ENCODE measurements around the gene VPS37C. TPM values are rescaled to one million over a fixed set of nuclear protein-coding genes. Genes with fewer than 3 reads are reported as not detected.

The VPS37C gene
- total and polyA plus RNA-seq, 4 donors, result 2.6 to 6.1 (median 5.1) TPM

DNA sequence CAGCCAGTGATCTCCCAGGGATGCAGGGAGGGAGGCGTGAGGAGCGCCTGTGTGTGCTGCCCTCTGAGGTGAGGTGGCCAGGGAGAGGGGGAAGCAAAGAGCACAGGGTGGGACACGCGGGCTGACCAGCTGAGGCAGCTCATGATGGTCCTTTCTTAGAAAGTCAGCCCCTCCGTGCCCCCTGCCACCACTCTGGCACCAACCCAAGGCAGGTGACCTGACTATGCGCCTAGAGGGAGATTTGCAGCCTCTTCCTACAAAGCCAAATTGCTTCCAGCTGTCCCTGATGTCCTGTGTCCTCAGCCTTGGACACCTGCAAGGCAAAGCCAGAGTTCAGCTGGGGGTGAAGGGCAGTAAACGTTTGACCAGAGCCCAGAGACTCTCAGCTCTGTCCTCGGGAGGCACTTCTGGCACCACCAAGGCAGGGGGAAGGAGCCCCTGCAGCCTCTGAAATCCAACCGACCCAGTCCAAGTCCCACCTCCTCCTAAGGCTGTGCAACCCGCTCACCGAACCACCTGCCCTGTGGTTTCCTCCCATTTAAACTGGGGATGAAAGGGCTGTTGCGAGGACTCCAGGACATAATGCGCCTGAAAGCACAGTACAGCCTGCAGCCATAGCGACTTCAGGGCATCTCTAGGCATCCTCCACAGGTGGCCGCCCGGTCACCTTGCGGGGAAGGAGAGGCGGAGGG lies 32.1 kb downstream of the VPS37C start:
- Histone ChIP-seq H3K36me3 (ENCODE audit: control insufficient read depth in 4 of 4, insufficient read depth in 3 of 4, low read depth in 1 of 4, low read length in 3 of 4) (peaks cover 0 to 12% (median 3%) of the 10 kb centered on the region in 4 donors), H3K4me1 (ENCODE audit: control insufficient read depth in 4 of 4, insufficient read depth in 4 of 4, low read length in 3 of 4) (peaks cover 0 to 4% (median 0%) of the 10 kb centered on the region in 4 donors), H3K9me3 (ENCODE audit: control insufficient read depth in 4 of 4, low read length in 3 of 4) (no peaks in the 10 kb centered on the region), H3K9ac (ENCODE audit: low read depth in 1 of 2, low read length in 2 of 2) (no peak overlapping the region), H3K27ac (ENCODE audit: low read depth in 1 of 2, low read length in 2 of 2) (no peak overlapping the region), H3K27me3 (ENCODE audit: control insufficient read depth in 4 of 4, insufficient read depth in 4 of 4, low read length in 3 of 4) (no peaks in the 10 kb centered on the region), H3K4me3 (ENCODE audit: low read depth in 1 of 3, low read length in 3 of 3) (no peak overlapping the region)
- TF ChIP-seq RXRA (IDR thresholded peaks at IDR 0.05) (no peak), HNF4A (conservative IDR thresholded peaks at IDR 0.05) (no peak), NR2F2 (IDR thresholded peaks at IDR 0.05) (no peak), SP1 (IDR thresholded peaks at IDR 0.05) (no peak), HNF4G (IDR thresholded peaks at IDR 0.05) (no peak), FOXA2 (IDR thresholded peaks at IDR 0.05) (no peak), JUND (IDR thresholded peaks at IDR 0.05) (no peak), FOXA1 (IDR thresholded peaks at IDR 0.05) (no peak), RAD21 (IDR thresholded peaks at IDR 0.05) (no peak), EGR1 (IDR thresholded peaks at IDR 0.05; ENCODE audit: low read depth in 2 of 2) (no peak), TAF1 (conservative IDR thresholded peaks at IDR 0.05) (no peak), GABPA (IDR thresholded peaks at IDR 0.05 in 1 of 2, conservative IDR thresholded peaks at IDR 0.05 in 1 of 2) (no peak)
- TF ChIP-seq, protein P1, sequence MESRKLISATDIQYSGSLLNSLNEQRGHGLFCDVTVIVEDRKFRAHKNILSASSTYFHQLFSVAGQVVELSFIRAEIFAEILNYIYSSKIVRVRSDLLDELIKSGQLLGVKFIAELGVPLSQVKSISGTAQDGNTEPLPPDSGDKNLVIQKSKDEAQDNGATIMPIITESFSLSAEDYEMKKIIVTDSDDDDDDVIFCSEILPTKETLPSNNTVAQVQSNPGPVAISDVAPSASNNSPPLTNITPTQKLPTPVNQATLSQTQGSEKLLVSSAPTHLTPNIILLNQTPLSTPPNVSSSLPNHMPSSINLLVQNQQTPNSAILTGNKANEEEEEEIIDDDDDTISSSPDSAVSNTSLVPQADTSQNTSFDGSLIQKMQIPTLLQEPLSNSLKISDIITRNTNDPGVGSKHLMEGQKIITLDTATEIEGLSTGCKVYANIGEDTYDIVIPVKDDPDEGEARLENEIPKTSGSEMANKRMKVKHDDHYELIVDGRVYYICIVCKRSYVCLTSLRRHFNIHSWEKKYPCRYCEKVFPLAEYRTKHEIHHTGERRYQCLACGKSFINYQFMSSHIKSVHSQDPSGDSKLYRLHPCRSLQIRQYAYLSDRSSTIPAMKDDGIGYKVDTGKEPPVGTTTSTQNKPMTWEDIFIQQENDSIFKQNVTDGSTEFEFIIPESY (IDR thresholded peaks at IDR 0.05), result no peak
- TF ChIP-seq, protein P2, sequence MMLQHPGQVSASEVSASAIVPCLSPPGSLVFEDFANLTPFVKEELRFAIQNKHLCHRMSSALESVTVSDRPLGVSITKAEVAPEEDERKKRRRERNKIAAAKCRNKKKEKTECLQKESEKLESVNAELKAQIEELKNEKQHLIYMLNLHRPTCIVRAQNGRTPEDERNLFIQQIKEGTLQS (IDR thresholded peaks at IDR 0.05), result no peak
- TF ChIP-seq, protein P3, sequence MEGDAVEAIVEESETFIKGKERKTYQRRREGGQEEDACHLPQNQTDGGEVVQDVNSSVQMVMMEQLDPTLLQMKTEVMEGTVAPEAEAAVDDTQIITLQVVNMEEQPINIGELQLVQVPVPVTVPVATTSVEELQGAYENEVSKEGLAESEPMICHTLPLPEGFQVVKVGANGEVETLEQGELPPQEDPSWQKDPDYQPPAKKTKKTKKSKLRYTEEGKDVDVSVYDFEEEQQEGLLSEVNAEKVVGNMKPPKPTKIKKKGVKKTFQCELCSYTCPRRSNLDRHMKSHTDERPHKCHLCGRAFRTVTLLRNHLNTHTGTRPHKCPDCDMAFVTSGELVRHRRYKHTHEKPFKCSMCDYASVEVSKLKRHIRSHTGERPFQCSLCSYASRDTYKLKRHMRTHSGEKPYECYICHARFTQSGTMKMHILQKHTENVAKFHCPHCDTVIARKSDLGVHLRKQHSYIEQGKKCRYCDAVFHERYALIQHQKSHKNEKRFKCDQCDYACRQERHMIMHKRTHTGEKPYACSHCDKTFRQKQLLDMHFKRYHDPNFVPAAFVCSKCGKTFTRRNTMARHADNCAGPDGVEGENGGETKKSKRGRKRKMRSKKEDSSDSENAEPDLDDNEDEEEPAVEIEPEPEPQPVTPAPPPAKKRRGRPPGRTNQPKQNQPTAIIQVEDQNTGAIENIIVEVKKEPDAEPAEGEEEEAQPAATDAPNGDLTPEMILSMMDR (IDR thresholded peaks at IDR 0.05; ENCODE audit: low read depth, low read length, missing input control), result no peak
- TF ChIP-seq, protein P4, sequence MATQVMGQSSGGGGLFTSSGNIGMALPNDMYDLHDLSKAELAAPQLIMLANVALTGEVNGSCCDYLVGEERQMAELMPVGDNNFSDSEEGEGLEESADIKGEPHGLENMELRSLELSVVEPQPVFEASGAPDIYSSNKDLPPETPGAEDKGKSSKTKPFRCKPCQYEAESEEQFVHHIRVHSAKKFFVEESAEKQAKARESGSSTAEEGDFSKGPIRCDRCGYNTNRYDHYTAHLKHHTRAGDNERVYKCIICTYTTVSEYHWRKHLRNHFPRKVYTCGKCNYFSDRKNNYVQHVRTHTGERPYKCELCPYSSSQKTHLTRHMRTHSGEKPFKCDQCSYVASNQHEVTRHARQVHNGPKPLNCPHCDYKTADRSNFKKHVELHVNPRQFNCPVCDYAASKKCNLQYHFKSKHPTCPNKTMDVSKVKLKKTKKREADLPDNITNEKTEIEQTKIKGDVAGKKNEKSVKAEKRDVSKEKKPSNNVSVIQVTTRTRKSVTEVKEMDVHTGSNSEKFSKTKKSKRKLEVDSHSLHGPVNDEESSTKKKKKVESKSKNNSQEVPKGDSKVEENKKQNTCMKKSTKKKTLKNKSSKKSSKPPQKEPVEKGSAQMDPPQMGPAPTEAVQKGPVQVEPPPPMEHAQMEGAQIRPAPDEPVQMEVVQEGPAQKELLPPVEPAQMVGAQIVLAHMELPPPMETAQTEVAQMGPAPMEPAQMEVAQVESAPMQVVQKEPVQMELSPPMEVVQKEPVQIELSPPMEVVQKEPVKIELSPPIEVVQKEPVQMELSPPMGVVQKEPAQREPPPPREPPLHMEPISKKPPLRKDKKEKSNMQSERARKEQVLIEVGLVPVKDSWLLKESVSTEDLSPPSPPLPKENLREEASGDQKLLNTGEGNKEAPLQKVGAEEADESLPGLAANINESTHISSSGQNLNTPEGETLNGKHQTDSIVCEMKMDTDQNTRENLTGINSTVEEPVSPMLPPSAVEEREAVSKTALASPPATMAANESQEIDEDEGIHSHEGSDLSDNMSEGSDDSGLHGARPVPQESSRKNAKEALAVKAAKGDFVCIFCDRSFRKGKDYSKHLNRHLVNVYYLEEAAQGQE (IDR thresholded peaks at IDR 0.05), result no peak
- TF ChIP-seq, protein P5, sequence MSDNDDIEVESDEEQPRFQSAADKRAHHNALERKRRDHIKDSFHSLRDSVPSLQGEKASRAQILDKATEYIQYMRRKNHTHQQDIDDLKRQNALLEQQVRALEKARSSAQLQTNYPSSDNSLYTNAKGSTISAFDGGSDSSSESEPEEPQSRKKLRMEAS (IDR thresholded peaks at IDR 0.05), result no peak
- 89% methylated on average over 18 of the region's 18 CpGs for WGBS
- no peak for DNase-seq (ENCODE audit: low spot score)
